Ectodermal cell (in vitro differentiated cells): ENCODE results near the gene FAAP100.
"Not testable (repeated sequence)": the region's sequence is repeated elsewhere in the genome, so short reads cannot be mapped to it uniquely, and the experiment has no call there.

Experiments
- H3K27ac ChIP-seq: 2 replicates; pipeline ENCODE4 v1.7.0; 2013; ENCODE audit warnings: mild to moderate bottlenecking, low read depth, low read length; ENCODE audit not compliant: insufficient read depth, poor library complexity, severe bottlenecking
- H3K27me3 ChIP-seq: 2 replicates; pipeline ENCODE4 v1.7.0; 2013; ENCODE audit warnings: mild to moderate bottlenecking, low read length; ENCODE audit not compliant: insufficient read depth, control insufficient read depth, poor library complexity, severe bottlenecking
- H3K36me3 ChIP-seq: one replicate; pipeline ENCODE4 v1.7.0; 2013; ENCODE audit warnings: low read length; ENCODE audit not compliant: control insufficient read depth, insufficient read depth
- H3K4me1 ChIP-seq: one replicate; pipeline ENCODE4 v1.7.0; 2013; ENCODE audit warnings: low read length; ENCODE audit not compliant: control insufficient read depth, insufficient read depth
- H3K4me3 ChIP-seq: 2 replicates; pipeline ENCODE4 v1.7.0; 2013; ENCODE audit warnings: low read depth, low read length, control low read depth; ENCODE audit not compliant: insufficient read depth
- H3K9me3 ChIP-seq: 2 replicates; pipeline ENCODE4 v1.7.0; 2013; ENCODE audit warnings: mild to moderate bottlenecking, low read length, moderate library complexity; ENCODE audit not compliant: control insufficient read depth
- WGBS, 2 experiments: methylation state at CpG; one replicate each; pipeline ENCODE4 v1.1.7; 2013; ENCODE audit warnings: missing lambda C conversion rate in 2 of 2; 5-methylcytosine and 5-hydroxymethylcytosine counted together

Gene FAAP100

GRCh38 chr17:81584771-81585170, 32.6 kb upstream of the FAAP100 start:
- H3K36me3 ChIP-seq: peaks cover 52% of the 10 kb centered on the region

GRCh38 chr17:81583589-81584342, 31.6 kb upstream of the FAAP100 start:
- H3K36me3 ChIP-seq: peaks cover 43% of the 10 kb centered on the region
- H3K9me3 ChIP-seq: no peaks in the 10 kb centered on the region
- H3K4me3 ChIP-seq: no peak overlapping the region
- 92 to 97% methylated on average over 5 of the region's 6 CpGs for WGBS, 2 experiments
- H3K27ac ChIP-seq: no peak overlapping the region
- H3K27me3 ChIP-seq: no peaks in the 10 kb centered on the region
- H3K4me1 ChIP-seq: no peaks in the 10 kb centered on the region

More at GRCh38 chr17:81584771-81585170, 32.6 kb upstream of the FAAP100 start:
- WGBS, 2 experiments: 92 to 97% methylated on average over 14 of the region's 14 CpGs
- H3K27ac ChIP-seq, H3K4me1 ChIP-seq, H3K4me3 ChIP-seq, H3K27me3 ChIP-seq, H3K9me3 ChIP-seq: not testable (repeated sequence)

DNA sequence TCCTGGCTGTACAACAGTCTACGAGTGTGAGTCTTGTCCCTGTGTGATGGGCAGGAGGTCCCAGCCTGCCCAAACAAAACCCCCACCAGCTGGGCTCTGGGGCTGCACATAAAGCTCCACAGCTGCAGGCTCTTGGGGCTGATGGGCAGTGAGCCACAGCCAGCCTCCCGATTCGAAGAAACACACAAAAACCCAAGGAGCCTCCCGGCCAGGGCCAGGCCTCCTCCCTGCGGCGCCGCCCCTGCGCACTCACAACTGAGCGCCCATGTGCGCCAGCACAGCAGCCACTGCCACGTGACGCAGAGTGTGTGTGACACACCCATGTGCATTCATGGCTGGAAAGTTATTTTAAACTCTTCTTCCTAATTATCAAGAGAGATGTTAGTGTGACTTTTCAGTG, 30.6 kb upstream of the FAAP100 start:
- WGBS, 2 experiments: 94 to 96% methylated on average over 12 of the region's 12 CpGs
- H3K9me3 ChIP-seq: no peaks in the 10 kb centered on the region
- no peak overlapping the region for H3K4me3 ChIP-seq

DNA sequence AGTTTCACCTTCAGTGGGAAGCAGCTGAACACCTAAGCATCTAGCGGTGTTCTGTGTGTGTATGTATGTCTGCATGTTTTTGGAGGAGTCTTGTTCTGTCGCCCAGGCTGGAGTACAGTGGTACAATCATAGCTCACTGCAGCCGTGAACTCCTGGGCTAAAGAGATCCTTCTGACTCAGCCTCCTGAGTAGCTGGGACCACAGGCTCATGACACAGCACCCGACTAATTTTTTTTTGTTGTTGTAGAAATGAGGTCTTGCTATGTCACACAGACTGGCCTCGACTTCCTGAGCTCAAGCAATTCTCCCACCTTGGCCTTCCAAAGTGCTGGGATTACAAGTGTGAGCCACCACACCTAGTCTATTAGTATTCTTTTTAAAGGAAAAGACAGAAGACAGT, 30.2 kb upstream of the FAAP100 start:
- Histone ChIP-seq H3K4me1 (no peaks in the 10 kb centered on the region), H3K4me3 (no peak overlapping the region), H3K9me3 (no peaks in the 10 kb centered on the region), H3K27ac (no peak overlapping the region), H3K36me3 (peaks cover 34% of the 10 kb centered on the region), H3K27me3 (no peaks in the 10 kb centered on the region)
- WGBS, 2 experiments: 92 to 95% methylated on average over 5 of the region's 5 CpGs

More for the DNA sequence above, 30.6 kb upstream of the FAAP100 start:
- no peak overlapping the region for H3K27ac ChIP-seq
- no peaks in the 10 kb centered on the region for H3K4me1 ChIP-seq
- no peaks in the 10 kb centered on the region for H3K27me3 ChIP-seq
- H3K36me3 ChIP-seq: peaks cover 34% of the 10 kb centered on the region

GRCh38 chr17:81581758-81582157, 29.6 kb upstream of the FAAP100 start:
- WGBS, 2 experiments: 96 to 98% methylated on average over 8 of the region's 8 CpGs
- no peak overlapping the region for H3K27ac ChIP-seq
- no peaks in the 10 kb centered on the region for H3K27me3 ChIP-seq
- no peaks in the 10 kb centered on the region for H3K9me3 ChIP-seq
- peaks cover 31% of the 10 kb centered on the region for H3K36me3 ChIP-seq
- H3K4me1 ChIP-seq: no peaks in the 10 kb centered on the region
- H3K4me3 ChIP-seq: no peak overlapping the region

GRCh38 chr17:81580481-81580880, 28.3 kb upstream of the FAAP100 start:
- WGBS, 2 experiments: 93 to 95% methylated on average over 6 of the region's 6 CpGs
- H3K9me3 ChIP-seq: no peaks in the 10 kb centered on the region
- no peaks in the 10 kb centered on the region for H3K27me3 ChIP-seq
- H3K36me3 ChIP-seq: peaks cover 24% of the 10 kb centered on the region
- H3K4me3 ChIP-seq: no peak overlapping the region
- H3K27ac ChIP-seq: no peak overlapping the region
- no peaks in the 10 kb centered on the region for H3K4me1 ChIP-seq

DNA sequence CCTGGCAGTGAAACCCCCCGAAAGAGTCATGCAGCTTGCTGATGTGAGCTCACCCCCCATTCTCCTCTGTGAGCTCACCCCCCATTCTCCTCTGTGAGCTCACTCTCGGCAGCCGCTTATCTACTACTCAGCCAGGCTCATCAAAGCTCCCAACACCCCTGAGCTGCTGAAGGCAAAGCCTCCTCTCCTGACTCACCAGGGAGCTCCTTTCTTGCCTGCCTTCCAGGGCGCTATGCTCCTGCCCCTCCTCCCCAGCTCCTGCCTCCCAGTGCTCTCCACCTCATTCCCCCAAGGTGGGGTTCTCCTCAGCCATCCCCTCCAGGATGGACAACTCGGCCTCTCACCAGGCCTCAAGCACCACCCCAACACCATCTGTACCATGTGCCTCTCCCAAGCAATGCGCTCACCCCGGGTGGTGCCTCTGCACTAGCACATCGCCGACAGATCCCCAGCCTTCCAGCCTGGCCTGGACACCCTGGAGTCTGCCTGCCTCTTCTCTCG, 27.7 kb upstream of the FAAP100 start:
- no peaks in the 10 kb centered on the region for H3K27me3 ChIP-seq
- H3K27ac ChIP-seq: no peak overlapping the region
- peaks cover 24% of the 10 kb centered on the region for H3K36me3 ChIP-seq
- no peaks in the 10 kb centered on the region for H3K4me1 ChIP-seq
- H3K9me3 ChIP-seq: no peaks in the 10 kb centered on the region
- no peak overlapping the region for H3K4me3 ChIP-seq
- WGBS, 2 experiments: 92% methylated on average over 10 of the region's 10 CpGs

GRCh38 chr17:81579298-81579697, 27.1 kb upstream of the FAAP100 start:
- Histone ChIP-seq H3K9me3 (no peaks in the 10 kb centered on the region), H3K27me3 (no peaks in the 10 kb centered on the region), H3K27ac (no peak overlapping the region), H3K36me3 (peaks cover 22% of the 10 kb centered on the region), H3K4me1 (no peaks in the 10 kb centered on the region), H3K4me3 (no peak overlapping the region)
- WGBS, 2 experiments: 91 to 94% methylated on average over 6 of the region's 6 CpGs

GRCh38 chr17:81578561-81579225, 26.5 kb upstream of the FAAP100 start:
- no peaks in the 10 kb centered on the region for H3K4me1 ChIP-seq
- H3K9me3 ChIP-seq: no peaks in the 10 kb centered on the region
- peaks cover 19% of the 10 kb centered on the region for H3K36me3 ChIP-seq
- no peak overlapping the region for H3K27ac ChIP-seq
- WGBS, 2 experiments: 92 to 97% methylated on average over 5 to 6 of the region's 6 CpGs
- no peak overlapping the region for H3K4me3 ChIP-seq
- no peaks in the 10 kb centered on the region for H3K27me3 ChIP-seq

GRCh38 chr17:81578038-81578441, 25.9 kb upstream of the FAAP100 start:
- WGBS, 2 experiments: 96 to 97% methylated on average over 10 of the region's 10 CpGs
- peaks cover 17% of the 10 kb centered on the region for H3K36me3 ChIP-seq
- no peak overlapping the region for H3K4me3 ChIP-seq
- H3K4me1 ChIP-seq: no peaks in the 10 kb centered on the region
- H3K9me3 ChIP-seq: no peaks in the 10 kb centered on the region
- no peaks in the 10 kb centered on the region for H3K27me3 ChIP-seq
- no peak overlapping the region for H3K27ac ChIP-seq
